ENCODE data around the gene AGO3. TPM values are rescaled to one million over a fixed set of nuclear protein-coding genes. Genes with fewer than 3 reads are reported as not detected.
A peak's percentile ranks its signal among the peaks of the same experiment; 100 is the strongest.
"Not testable (repeated sequence)": the region's sequence is repeated elsewhere in the genome, so short reads cannot be mapped to it uniquely, and the experiment has no call there.

Gene AGO3
- total RNA-seq, 1 donor from 2014 or later: 12.1 TPM

GRCh38 chr1:36008546-36009197 is 77.8 kb downstream of the AGO3 start:
- peak; percentile 89 for ATAC-seq

- ATAC-seq: no peak
These were observed 83.9 kb downstream of the AGO3 start for GRCh38 chr1:36014722-36015220.

GRCh38 chr1:36016686-36017085 is 85.8 kb downstream of the AGO3 start:
- no peak for ATAC-seq

- ATAC-seq: peak; percentile 45
These were observed 92.3 kb downstream of the AGO3 start for GRCh38 chr1:36023098-36023769.

GRCh38 chr1:36024024-36024423 is 93.1 kb downstream of the AGO3 start:
- not testable (repeated sequence) for ATAC-seq

DNA sequence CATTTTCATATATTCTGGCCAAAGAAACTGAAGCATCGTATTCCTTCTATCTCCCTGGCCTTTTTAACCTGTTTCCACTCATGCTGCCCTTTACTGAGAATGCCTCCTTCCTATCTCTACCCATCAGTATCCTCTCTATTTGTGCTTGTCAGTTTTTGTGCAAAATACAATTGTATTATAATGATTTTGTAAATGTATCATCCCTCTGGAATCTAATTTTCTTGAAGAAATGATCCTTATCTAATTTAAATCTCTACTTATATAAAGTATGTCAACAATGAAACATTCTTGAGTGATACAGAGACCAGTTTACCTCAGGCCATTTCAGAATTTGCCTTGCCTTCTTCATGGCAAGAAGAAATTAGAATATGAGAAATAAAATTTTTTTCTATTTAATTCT is 93.9 kb downstream of the AGO3 start:
- ATAC-seq: no peak

DNA sequence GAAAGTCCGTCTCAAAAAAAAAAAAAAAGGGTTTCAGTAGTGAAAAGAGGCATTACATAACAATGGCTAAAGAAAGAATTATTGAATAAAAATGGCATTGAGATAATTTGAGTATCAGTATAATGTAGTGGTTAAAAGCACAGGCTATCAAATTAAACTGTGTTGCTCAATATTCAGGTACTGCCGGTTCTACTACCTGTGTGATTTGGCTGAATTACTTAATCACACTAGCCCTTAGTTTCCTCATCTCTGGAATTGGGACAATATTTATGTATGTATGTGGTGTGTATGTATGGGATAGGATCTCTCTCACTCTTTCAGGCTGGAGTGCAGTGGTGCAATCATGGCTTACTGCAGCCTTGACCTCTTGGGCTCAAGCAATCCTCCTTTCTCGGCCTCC is 96.9 kb downstream of the AGO3 start:
- ATAC-seq: peak; percentile 86

- no peak for ATAC-seq
These were observed 100.5 kb downstream of the AGO3 start for GRCh38 chr1:36031441-36031840.

GRCh38 chr1:36034692-36035091 is 103.8 kb downstream of the AGO3 start:
- ATAC-seq: peak; percentile 71

DNA sequence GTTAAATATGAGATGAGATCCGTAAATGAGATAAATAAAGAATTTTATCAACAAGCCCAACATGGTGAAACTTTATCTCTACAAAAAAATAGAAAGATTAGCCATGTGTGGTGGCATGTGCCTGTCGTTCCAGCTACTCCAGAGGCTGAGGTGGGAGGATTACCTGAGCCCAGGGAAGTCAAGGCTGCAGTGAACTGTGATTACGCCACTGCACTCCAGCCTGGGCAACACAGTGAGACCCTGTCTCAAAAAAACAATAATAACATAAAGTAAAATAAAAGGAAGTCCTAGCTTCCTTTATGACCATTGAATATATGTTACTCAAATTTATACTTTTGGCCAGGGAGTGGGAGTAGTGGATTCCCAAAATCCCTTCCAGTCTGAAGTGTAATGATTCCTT is 104.2 kb downstream of the AGO3 start:
- no peak for ATAC-seq

DNA sequence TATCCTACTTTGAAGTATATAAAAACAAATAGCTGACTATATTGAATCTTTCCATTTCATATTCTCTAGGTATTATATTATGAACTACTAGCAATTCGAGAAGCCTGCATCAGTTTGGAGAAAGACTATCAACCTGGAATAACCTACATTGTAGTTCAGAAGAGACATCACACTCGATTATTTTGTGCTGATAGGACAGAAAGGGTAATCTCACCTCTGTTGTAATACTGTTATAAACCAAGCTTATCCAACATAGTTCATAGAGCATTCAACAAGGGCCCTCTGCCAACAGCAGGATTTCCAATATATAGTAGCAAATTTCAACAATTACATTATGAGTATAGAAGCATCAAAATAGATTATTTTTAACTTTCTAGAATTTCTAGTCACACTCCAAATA is 109.3 kb downstream of the AGO3 start:
- no peak for ATAC-seq

GRCh38 chr1:36051821-36052220 is 120.9 kb downstream of the AGO3 start:
- ATAC-seq: no peak

- no peak for ATAC-seq
These were observed 123.1 kb downstream of the AGO3 start for GRCh38 chr1:36053978-36054377.

- ATAC-seq: no peak
These were observed 124.8 kb downstream of the AGO3 start for GRCh38 chr1:36055706-36056105.

- no peak for ATAC-seq
These were observed 131.4 kb downstream of the AGO3 start for GRCh38 chr1:36062315-36062714.

- ATAC-seq: no peak
These were observed 137.0 kb downstream of the AGO3 start for GRCh38 chr1:36067871-36068270.

DNA sequence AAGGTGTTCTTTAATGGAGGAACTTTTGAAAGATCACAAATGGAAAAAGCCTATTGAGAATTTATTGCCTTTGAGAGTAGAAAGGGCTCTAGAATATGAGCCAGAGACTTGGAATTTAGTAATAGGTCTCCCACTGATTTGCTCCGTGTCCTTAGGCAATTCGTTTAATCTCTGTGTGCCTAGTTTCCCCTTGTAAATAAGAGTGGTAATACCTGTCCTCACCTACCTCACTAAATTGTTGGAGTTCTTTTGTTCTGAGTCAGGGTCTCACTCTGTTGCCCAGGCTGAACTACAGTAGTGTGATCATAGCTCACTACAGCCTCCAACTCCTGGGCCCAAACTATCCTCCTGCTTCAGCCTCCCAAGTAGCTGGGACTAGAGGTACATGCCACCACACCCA is 138.0 kb downstream of the AGO3 start:
- no peak for ATAC-seq

GRCh38 chr1:36070349-36070748 is 139.4 kb downstream of the AGO3 start:
- ATAC-seq: no peak

DNA sequence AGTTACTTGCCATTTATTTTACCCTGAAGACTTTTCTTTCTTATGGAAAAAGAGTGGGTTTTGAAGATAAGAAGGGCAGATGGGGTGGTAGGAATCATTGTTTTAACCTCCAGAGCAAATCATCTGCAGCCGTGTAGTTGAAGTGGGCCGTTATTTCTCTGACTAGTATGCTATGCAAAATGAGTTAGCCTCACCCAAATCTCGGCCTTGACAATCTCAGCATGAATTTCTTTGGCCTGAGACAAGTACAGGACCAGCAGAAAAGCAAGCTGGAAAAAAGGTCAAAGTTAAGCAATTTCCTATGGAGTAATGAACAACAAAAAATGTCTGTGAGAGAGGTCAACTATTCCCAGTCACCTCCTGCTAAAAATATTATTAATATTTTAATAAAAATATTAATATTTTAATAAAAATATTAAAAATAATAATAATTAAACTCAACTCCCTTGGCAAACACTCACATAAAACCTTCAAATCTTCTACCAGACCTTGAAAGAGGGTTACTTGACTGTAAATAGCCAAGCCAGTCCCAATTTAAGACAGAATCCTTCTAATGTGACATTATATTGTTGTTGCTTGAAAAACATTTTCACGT is 146.2 kb downstream of the AGO3 start:
- no peak for ATAC-seq

DNA sequence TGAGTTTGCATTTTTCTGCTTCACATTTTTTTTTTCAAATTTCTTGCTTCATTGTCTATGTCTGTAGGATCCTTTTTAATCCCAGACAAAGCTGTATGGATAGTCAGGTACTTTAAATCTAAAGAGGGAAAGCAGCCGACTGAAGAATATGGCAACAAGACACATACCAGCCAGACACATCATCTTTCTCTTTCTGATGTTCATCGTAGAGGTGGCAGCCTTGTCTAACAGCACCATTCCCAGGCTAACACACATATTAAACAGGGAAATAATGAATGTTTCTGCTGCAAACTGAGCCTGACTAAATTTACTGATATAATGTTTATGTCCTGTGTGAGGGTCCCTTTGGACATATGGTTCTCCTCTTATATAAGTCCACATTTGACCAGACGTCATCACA is 149.3 kb downstream of the AGO3 start:
- no peak for ATAC-seq

DNA sequence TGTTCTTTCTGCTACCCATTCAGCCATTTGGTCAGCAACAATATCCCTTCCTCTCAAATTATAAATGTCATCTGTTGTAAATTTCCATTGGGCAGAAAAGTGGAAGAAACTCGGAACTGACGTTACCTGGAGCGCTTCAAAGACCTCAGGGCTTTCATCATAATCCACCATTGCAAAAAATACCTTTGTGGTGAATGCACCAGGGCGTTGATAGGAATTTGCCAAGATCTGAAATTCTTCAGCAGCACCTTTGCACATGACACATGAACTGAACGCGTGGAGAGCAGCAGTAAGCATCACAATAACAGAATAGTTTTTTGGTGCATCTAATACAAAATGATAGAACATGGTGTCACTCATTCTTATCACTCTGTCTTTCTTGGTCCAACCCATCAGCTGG is 149.9 kb downstream of the AGO3 start:
- ATAC-seq: no peak

GRCh38 chr1:36081926-36082485 is 151.1 kb downstream of the AGO3 start:
- ATAC-seq: no peak

DNA sequence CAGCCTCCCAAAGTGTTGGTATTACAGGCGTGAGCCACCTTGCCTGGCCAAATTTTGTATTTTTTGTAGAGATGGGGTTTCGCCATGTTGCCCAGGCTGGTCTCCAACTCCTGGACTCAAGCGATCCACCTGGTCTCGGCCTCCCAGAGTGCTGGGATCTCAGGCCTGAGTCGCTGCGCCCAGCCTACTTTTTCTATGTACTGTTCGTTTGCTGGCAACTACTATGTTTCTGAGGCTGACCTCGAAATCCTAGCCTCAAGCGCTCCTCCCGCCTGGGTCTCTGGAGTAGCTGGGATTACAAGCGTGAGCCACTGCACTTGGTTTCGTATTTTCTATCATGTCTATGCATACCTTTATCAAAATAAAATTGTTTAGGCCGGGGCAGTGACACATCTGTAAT is 152.3 kb downstream of the AGO3 start:
- ATAC-seq: no peak

All from esophagus mucosa (tissue), 1 donor.